Activated CD4-positive, CD25-positive, alpha-beta regulatory T cell treated with anti-CD3 and anti-CD28 coated beads, Interleukin-2, amount 50 U/mL, for 24 hours (primary cell): ENCODE data around the gene PTPRD.

Experiments used
- ATAC-seq, 2 donors: fragments of 150-1000 bp; cut with Tn5 transposase; one replicate each; pipeline ENCODE4 v1.10.0; 2021; ENCODE audit warnings: mild to moderate bottlenecking in 1 of 2, moderate library complexity in 1 of 2

The PTPRD gene

GRCh38 chr9:8604201-8604600, 2008.6 kb downstream of the PTPRD start:
- ATAC-seq: no peak

GRCh38 chr9:8600914-8601680, 2011.7 kb downstream of the PTPRD start:
- no peak for ATAC-seq

GRCh38 chr9:8599937-8600336, 2012.9 kb downstream of the PTPRD start:
- ATAC-seq: no peak

- no peak for ATAC-seq
Measured at GRCh38 chr9:8589476-8589875, 2023.3 kb downstream of the PTPRD start.

- ATAC-seq: no peak
Measured at GRCh38 chr9:8585036-8585435, 2027.8 kb downstream of the PTPRD start.

GRCh38 chr9:8579661-8580060, 2033.1 kb downstream of the PTPRD start:
- no peak for ATAC-seq

GRCh38 chr9:8576741-8577140, 2036.1 kb downstream of the PTPRD start:
- no peak for ATAC-seq

GRCh38 chr9:8574846-8575245, 2038.0 kb downstream of the PTPRD start:
- ATAC-seq: no peak

GRCh38 chr9:8572209-8572608, 2040.6 kb downstream of the PTPRD start:
- no peak for ATAC-seq

- no peak for ATAC-seq
Measured at GRCh38 chr9:8571643-8572042, 2041.2 kb downstream of the PTPRD start.

- no peak for ATAC-seq
Measured at GRCh38 chr9:8570776-8571175, 2042.0 kb downstream of the PTPRD start.

- no peak for ATAC-seq
Measured at GRCh38 chr9:8569823-8570222, 2043.0 kb downstream of the PTPRD start.

GRCh38 chr9:8567963-8568579, 2044.7 kb downstream of the PTPRD start:
- ATAC-seq: no peak

GRCh38 chr9:8564960-8565359, 2047.8 kb downstream of the PTPRD start:
- ATAC-seq: no peak

- no peak for ATAC-seq
Measured at GRCh38 chr9:8560560-8561525, 2052.0 kb downstream of the PTPRD start.

GRCh38 chr9:8558176-8558575, 2054.6 kb downstream of the PTPRD start:
- no peak for ATAC-seq

GRCh38 chr9:8555762-8556500, 2056.9 kb downstream of the PTPRD start:
- ATAC-seq: no peak

- no peak for ATAC-seq
Measured at GRCh38 chr9:8553444-8553843, 2059.4 kb downstream of the PTPRD start.

- ATAC-seq: no peak
Measured at GRCh38 chr9:8552732-8553131, 2060.1 kb downstream of the PTPRD start.

GRCh38 chr9:8549214-8549613, 2063.6 kb downstream of the PTPRD start:
- ATAC-seq: no peak

GRCh38 chr9:8543219-8543618, 2069.6 kb downstream of the PTPRD start:
- ATAC-seq: no peak

- no peak for ATAC-seq
Measured at GRCh38 chr9:8542537-8542936, 2070.3 kb downstream of the PTPRD start.
